GM18870 (cell line): ENCODE measurements around the gene PARP14.
"Not testable (repeated sequence)": the region's sequence is repeated elsewhere in the genome, so short reads cannot be mapped to it uniquely, and the experiment has no call there.

ENCODE experiments used
- ATAC-seq: cut with Tn5 transposase; IDR thresholded peaks from one replicate; pipeline ENCODE4 v1.9.1; 2021; ENCODE audit warnings: moderate library complexity; ENCODE audit not compliant: unreplicated experiment

The PARP14 gene

GRCh38 chr3:122676759-122677158 is 3.9 kb upstream of the PARP14 start:
- ATAC-seq = no peak

- ATAC-seq = no peak
These were observed 3.4 kb upstream of the PARP14 start for GRCh38 chr3:122677216-122677615.

- no peak for ATAC-seq
These were observed 2.1 kb upstream of the PARP14 start for GRCh38 chr3:122678506-122678905.

- no peak for ATAC-seq
These were observed 1.4 kb upstream of the PARP14 start for GRCh38 chr3:122679085-122679881.

GRCh38 chr3:122679882-122680474 is 661 bp upstream of the PARP14 start:
- peak; percentile 11 for ATAC-seq

GRCh38 chr3:122681284-122681973 is 790 bp downstream of the PARP14 start:
- no peak for ATAC-seq

GRCh38 chr3:122681974-122682409 is 1.4 kb downstream of the PARP14 start:
- no peak for ATAC-seq

GRCh38 chr3:122682778-122683411 is 2.3 kb downstream of the PARP14 start:
- not testable (repeated sequence) for ATAC-seq

GRCh38 chr3:122687298-122687697 is 6.7 kb downstream of the PARP14 start:
- no peak for ATAC-seq

GRCh38 chr3:122688996-122689395 is 8.4 kb downstream of the PARP14 start:
- no peak for ATAC-seq

GRCh38 chr3:122689587-122689986 is 8.9 kb downstream of the PARP14 start:
- ATAC-seq = no peak

- ATAC-seq = no peak
These were observed 9.5 kb downstream of the PARP14 start for GRCh38 chr3:122690096-122690495.

GRCh38 chr3:122691195-122691594 is 10.6 kb downstream of the PARP14 start:
- ATAC-seq = no peak

- no peak for ATAC-seq
These were observed 12.0 kb downstream of the PARP14 start for GRCh38 chr3:122692674-122693073.

GRCh38 chr3:122694966-122695365 is 14.3 kb downstream of the PARP14 start:
- ATAC-seq = peak; percentile 40

- ATAC-seq = no peak
These were observed 15.4 kb downstream of the PARP14 start for GRCh38 chr3:122695927-122696561.

GRCh38 chr3:122697952-122698620 is 17.4 kb downstream of the PARP14 start:
- peak; percentile 79 for ATAC-seq

GRCh38 chr3:122700193-122700592 is 19.6 kb downstream of the PARP14 start:
- ATAC-seq = no peak

GRCh38 chr3:122705379-122705778 is 24.7 kb downstream of the PARP14 start:
- ATAC-seq = no peak

GRCh38 chr3:122710616-122711251 is 30.1 kb downstream of the PARP14 start:
- ATAC-seq = not testable (repeated sequence)
